Measurements from ENCODE around the gene TMEM132C.

The TMEM132C gene

DNA sequence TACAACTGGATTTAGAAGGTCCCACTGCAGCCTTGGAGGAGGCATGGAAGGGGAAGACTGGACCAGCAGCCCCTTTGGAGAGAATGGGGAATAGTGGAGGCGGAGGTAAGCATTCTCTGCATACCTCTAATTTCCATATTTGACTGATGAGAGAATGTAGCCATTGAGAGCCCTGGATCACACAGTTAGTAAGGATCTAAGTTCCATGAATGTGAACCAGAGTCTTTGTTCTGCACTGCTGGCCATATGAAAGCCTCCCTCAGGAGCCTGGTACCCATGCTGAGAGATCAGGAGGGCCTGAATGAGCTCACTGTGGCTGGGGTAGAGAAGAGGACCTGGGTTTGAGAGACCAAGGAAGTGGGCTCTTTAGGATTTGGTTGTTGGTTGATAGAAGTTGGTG, 192.1 kb downstream of the TMEM132C start:
- DNase-seq (ENCODE audit: low read depth), result no peak
- no peak for TF ChIP-seq CTCF (IDR thresholded peaks at IDR 0.05; ENCODE audit: low read length, missing control alignments)
- no peak overlapping the region for H3K4me3 ChIP-seq (replicated peaks; ENCODE audit: low read depth, low read length)

DNA sequence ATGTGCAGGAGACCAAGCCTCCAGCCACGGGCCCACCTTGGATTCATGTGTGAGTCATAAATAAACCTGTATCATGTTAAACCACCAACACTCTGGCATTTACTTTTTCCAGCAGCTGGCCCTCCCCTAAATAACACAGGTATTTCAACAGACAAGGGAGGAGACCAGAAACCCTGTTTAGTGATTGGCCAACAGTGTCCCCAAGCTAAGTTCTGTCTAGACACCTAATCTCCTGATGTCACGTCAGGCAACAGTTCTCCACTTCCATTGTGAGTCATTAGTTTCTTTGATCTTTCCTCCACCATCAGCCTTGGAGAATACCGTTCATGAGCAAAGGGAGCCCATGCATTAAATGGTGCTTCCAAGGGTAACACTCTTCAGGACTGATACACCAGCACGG, 196.9 kb downstream of the TMEM132C start:
- no peak overlapping the region for H3K4me3 ChIP-seq (replicated peaks; ENCODE audit: low read depth, low read length)
- TF ChIP-seq CTCF (IDR thresholded peaks at IDR 0.05; ENCODE audit: low read length, missing control alignments), result no peak
- DNase-seq (ENCODE audit: low read depth), result no peak

DNA sequence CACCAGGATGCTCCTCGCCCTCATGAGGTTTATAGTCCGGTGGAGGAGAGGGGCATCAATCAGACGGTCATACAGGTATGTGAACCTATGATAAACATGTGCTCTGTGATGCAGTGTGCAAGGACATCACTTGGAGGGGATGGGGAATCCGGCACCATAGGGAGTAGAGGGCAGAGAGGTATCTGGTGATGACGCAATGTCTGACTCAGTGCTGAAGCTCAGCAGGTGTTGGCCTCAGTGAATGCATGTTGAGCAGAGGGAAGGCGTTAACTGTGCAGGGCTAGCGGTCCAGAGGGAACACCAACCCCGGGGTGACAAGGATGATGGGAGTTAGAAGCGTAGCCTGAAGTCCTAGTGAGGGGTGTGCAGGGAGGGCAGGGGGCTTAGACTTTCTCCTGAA, 200.9 kb downstream of the TMEM132C start:
- TF ChIP-seq CTCF (IDR thresholded peaks at IDR 0.05; ENCODE audit: low read length, missing control alignments), result no peak
- no peak for DNase-seq (ENCODE audit: low read depth)
- H3K4me3 ChIP-seq (replicated peaks; ENCODE audit: low read depth, low read length), result no peak overlapping the region

- no peak for DNase-seq (ENCODE audit: low read depth)
- TF ChIP-seq CTCF (IDR thresholded peaks at IDR 0.05; ENCODE audit: low read length, missing control alignments), result no peak
- H3K4me3 ChIP-seq (replicated peaks; ENCODE audit: low read depth, low read length), result no peak overlapping the region
Measured at GRCh38 chr12:128468926-128469325, 202.0 kb downstream of the TMEM132C start.

GRCh38 chr12:128471491-128471890, 204.5 kb downstream of the TMEM132C start:
- no peak overlapping the region for H3K4me3 ChIP-seq (replicated peaks; ENCODE audit: low read depth, low read length)
- DNase-seq (ENCODE audit: low read depth), result no peak
- no peak for TF ChIP-seq CTCF (IDR thresholded peaks at IDR 0.05; ENCODE audit: low read length, missing control alignments)

GRCh38 chr12:128474916-128475315, 207.9 kb downstream of the TMEM132C start:
- no peak for TF ChIP-seq CTCF (IDR thresholded peaks at IDR 0.05; ENCODE audit: low read length, missing control alignments)
- no peak for DNase-seq (ENCODE audit: low read depth)
- no peak overlapping the region for H3K4me3 ChIP-seq (replicated peaks; ENCODE audit: low read depth, low read length)

GRCh38 chr12:128476266-128476665, 209.3 kb downstream of the TMEM132C start:
- no peak for TF ChIP-seq CTCF (IDR thresholded peaks at IDR 0.05; ENCODE audit: low read length, missing control alignments)
- H3K4me3 ChIP-seq (replicated peaks; ENCODE audit: low read depth, low read length), result no peak overlapping the region
- DNase-seq (ENCODE audit: low read depth), result no peak
